ENCODE results near the gene SNX10. TPM values are rescaled to one million over a fixed set of nuclear protein-coding genes. Genes with fewer than 3 reads are reported as not detected.

The SNX10 gene
- polyA plus RNA-seq, 3 donors: 68.0 to 250 (median 219) TPM

DNA sequence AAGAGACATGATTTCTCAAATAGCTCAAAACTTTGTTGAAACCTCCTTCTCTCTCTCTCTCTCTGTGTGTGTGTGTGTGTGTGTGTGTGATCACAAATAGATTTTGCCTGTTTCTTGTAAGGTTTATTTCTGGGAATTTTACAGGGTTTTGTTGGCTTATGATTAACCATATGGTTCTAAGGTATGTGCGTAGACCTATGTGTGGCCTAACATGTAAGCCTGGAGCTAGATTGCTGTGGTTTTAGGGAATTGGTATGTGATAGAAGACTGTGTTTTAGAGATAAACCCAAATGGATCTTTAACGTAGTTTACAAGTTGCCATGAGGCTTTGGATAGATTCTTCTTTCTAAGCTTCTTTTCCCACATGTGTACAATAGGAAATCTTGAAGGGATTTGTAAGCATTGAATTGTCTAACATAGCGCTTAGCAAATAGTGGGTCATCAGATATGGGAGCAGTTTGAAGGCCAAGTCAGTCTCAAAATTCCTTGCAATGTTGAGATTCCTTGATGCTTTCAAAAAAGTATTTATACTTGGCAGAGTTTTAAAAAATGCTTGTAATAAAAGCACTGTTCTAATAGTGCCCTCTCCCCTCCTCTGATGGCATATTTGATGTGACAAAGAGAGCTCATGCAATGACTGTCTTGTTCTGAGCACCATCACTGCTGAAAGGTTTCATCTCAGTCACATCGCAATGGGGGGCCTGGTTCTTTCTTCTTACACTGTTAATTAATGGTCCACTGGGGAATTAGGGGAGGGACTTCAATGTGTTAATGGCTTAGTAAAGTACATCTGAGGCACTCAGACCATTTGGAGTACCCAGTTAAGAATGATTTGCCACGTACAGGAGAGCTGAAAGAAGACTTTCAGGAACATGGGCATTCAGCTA lies 118.2 kb downstream of the SNX10 start:
- H3K27me3 ChIP-seq (ENCODE audit: control insufficient read depth in 2 of 2, insufficient read depth in 2 of 2, low read length in 2 of 2): no peaks in the 10 kb centered on the region
- H3K79me2 ChIP-seq (ENCODE audit: insufficient read depth, low read length): no peaks in the 10 kb centered on the region
- Mint-ChIP-seq H3K36me3 (peaks cover 0 to 2% of the 10 kb centered on the region in 2 donors), H3K9me3 (peaks cover 0 to 2% (median 0%) of the 10 kb centered on the region in 7 donors), H3K4me1 (no peaks in the 10 kb centered on the region), H3K4me3 (no peak overlapping the region), H3K27me3 (ENCODE audit: low read depth in 3 of 3) (peaks cover 0 to 2% (median 0%) of the 10 kb centered on the region in 3 donors), H3K27ac (no peak overlapping the region)
- H3K4me3 ChIP-seq (replicated peaks in 1 of 3; ENCODE audit: low read depth in 2 of 3, low read length in 3 of 3): no peak overlapping the region
- H3K9ac ChIP-seq (ENCODE audit: insufficient read depth, low read length, poor library complexity, severe bottlenecking): no peak overlapping the region
- TF ChIP-seq, protein P1, sequence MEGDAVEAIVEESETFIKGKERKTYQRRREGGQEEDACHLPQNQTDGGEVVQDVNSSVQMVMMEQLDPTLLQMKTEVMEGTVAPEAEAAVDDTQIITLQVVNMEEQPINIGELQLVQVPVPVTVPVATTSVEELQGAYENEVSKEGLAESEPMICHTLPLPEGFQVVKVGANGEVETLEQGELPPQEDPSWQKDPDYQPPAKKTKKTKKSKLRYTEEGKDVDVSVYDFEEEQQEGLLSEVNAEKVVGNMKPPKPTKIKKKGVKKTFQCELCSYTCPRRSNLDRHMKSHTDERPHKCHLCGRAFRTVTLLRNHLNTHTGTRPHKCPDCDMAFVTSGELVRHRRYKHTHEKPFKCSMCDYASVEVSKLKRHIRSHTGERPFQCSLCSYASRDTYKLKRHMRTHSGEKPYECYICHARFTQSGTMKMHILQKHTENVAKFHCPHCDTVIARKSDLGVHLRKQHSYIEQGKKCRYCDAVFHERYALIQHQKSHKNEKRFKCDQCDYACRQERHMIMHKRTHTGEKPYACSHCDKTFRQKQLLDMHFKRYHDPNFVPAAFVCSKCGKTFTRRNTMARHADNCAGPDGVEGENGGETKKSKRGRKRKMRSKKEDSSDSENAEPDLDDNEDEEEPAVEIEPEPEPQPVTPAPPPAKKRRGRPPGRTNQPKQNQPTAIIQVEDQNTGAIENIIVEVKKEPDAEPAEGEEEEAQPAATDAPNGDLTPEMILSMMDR (IDR thresholded peaks at IDR 0.05): no peak
- DNase-seq: no peak
- H3K36me3 ChIP-seq (replicated peaks in 1 of 2; ENCODE audit: control insufficient read depth in 1 of 2, insufficient read depth in 2 of 2, low read length in 2 of 2): no peaks in the 10 kb centered on the region
- intact Hi-C loops (cut with micrococcal nuclease): no loop called here
- H4K20me1 ChIP-seq (ENCODE audit: insufficient read depth, low read length): no peaks in the 10 kb centered on the region
- no peaks in the 10 kb centered on the region for H3K4me1 ChIP-seq (ENCODE audit: control insufficient read depth in 1 of 2, insufficient read depth in 2 of 2, low read length in 2 of 2)
- H3K9me3 ChIP-seq (replicated peaks in 1 of 2; ENCODE audit: control insufficient read depth in 1 of 2, insufficient read depth in 1 of 2, low read length in 2 of 2): no peaks in the 10 kb centered on the region
- no peak overlapping the region for H3K4me2 ChIP-seq (replicated peaks; ENCODE audit: extremely low read depth, low read length, poor library complexity, severe bottlenecking)
- no peak overlapping the region for H3K27ac ChIP-seq (ENCODE audit: low read depth in 1 of 2, low read length in 2 of 2)
- no peak overlapping the region for H2AFZ ChIP-seq (ENCODE audit: insufficient read depth, low read depth, low read length, poor library complexity, severe bottlenecking)
- WGBS (ENCODE audit: insufficient coverage): 100% methylated on average over 2 of the region's 5 CpGs

DNA sequence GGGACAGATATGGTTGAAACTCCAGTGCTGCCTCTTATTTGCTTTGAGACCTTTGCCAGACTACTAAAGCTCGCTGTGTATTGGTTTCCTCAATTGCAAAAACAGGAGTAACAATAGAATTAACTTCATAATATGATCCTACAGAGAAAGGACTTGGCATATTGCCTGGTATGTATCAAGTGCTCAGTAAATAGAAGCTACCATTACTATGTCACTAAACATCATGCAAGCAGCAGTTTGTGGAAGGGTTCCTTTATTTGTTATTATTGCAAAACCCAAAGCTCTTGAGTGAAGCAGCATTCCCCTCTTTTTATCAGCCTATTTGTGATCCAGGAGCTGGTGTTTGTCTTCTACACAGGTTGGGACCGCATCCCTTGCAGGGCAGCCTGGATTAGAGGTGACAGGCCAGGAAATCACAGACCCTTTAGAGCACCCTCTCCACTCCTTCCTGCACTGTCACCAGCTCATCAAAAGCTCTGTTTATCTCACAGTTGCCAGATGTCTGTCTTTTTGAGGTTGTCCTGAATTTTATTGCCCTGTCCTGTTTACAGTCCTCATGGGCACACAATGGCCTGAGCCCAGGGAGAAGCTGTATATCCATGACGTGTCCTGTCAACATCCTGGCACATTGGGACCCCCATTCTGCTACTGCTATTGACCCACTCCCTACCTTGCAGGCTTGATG lies 121.5 kb downstream of the SNX10 start:
- H3K27me3 Mint-ChIP-seq (ENCODE audit: low read depth in 3 of 3): peaks cover 0 to 2% (median 2%) of the 10 kb centered on the region in 3 donors
- H2AFZ ChIP-seq (ENCODE audit: insufficient read depth, low read depth, low read length, poor library complexity, severe bottlenecking): no peak overlapping the region
- no peak overlapping the region for H3K4me3 ChIP-seq (replicated peaks in 1 of 3; ENCODE audit: low read depth in 2 of 3, low read length in 3 of 3)
- H3K36me3 ChIP-seq (replicated peaks in 1 of 2; ENCODE audit: control insufficient read depth in 1 of 2, insufficient read depth in 2 of 2, low read length in 2 of 2): no peaks in the 10 kb centered on the region
- H4K20me1 ChIP-seq (ENCODE audit: insufficient read depth, low read length): no peaks in the 10 kb centered on the region
- intact Hi-C loops (cut with micrococcal nuclease): no loop called here
- H3K4me3 Mint-ChIP-seq: no peak overlapping the region
- H3K9me3 Mint-ChIP-seq: no peaks in the 10 kb centered on the region
- no peaks in the 10 kb centered on the region for H3K79me2 ChIP-seq (ENCODE audit: insufficient read depth, low read length)
- no peak for DNase-seq
- no peak overlapping the region for H3K9ac ChIP-seq (ENCODE audit: insufficient read depth, low read length, poor library complexity, severe bottlenecking)
- no peak overlapping the region for H3K27ac Mint-ChIP-seq
- H3K4me1 ChIP-seq (ENCODE audit: control insufficient read depth in 1 of 2, insufficient read depth in 2 of 2, low read length in 2 of 2): no peaks in the 10 kb centered on the region
- TF ChIP-seq, protein P1 (IDR thresholded peaks at IDR 0.05): no peak
- peaks cover 0 to 2% of the 10 kb centered on the region in 2 donors for H3K36me3 Mint-ChIP-seq
- no peak overlapping the region for H3K4me2 ChIP-seq (replicated peaks; ENCODE audit: extremely low read depth, low read length, poor library complexity, severe bottlenecking)
- H3K27ac ChIP-seq (ENCODE audit: low read depth in 1 of 2, low read length in 2 of 2): no peak overlapping the region
- no peaks in the 10 kb centered on the region for H3K27me3 ChIP-seq (ENCODE audit: control insufficient read depth in 2 of 2, insufficient read depth in 2 of 2, low read length in 2 of 2)
- H3K9me3 ChIP-seq (replicated peaks in 1 of 2; ENCODE audit: control insufficient read depth in 1 of 2, insufficient read depth in 1 of 2, low read length in 2 of 2): no peaks in the 10 kb centered on the region
- WGBS (ENCODE audit: insufficient coverage): 80% methylated on average over 1 of the region's 3 CpGs
- H3K4me1 Mint-ChIP-seq: no peaks in the 10 kb centered on the region
